Measurements from ENCODE around the gene DUSP8.
A peak's percentile ranks its signal among the peaks of the same experiment; 100 is the strongest.
"Not testable (repeated sequence)": the region's sequence is repeated elsewhere in the genome, so short reads cannot be mapped to it uniquely, and the experiment has no call there.

Gene DUSP8, protein sequence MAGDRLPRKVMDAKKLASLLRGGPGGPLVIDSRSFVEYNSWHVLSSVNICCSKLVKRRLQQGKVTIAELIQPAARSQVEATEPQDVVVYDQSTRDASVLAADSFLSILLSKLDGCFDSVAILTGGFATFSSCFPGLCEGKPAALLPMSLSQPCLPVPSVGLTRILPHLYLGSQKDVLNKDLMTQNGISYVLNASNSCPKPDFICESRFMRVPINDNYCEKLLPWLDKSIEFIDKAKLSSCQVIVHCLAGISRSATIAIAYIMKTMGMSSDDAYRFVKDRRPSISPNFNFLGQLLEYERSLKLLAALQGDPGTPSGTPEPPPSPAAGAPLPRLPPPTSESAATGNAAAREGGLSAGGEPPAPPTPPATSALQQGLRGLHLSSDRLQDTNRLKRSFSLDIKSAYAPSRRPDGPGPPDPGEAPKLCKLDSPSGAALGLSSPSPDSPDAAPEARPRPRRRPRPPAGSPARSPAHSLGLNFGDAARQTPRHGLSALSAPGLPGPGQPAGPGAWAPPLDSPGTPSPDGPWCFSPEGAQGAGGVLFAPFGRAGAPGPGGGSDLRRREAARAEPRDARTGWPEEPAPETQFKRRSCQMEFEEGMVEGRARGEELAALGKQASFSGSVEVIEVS

DNA sequence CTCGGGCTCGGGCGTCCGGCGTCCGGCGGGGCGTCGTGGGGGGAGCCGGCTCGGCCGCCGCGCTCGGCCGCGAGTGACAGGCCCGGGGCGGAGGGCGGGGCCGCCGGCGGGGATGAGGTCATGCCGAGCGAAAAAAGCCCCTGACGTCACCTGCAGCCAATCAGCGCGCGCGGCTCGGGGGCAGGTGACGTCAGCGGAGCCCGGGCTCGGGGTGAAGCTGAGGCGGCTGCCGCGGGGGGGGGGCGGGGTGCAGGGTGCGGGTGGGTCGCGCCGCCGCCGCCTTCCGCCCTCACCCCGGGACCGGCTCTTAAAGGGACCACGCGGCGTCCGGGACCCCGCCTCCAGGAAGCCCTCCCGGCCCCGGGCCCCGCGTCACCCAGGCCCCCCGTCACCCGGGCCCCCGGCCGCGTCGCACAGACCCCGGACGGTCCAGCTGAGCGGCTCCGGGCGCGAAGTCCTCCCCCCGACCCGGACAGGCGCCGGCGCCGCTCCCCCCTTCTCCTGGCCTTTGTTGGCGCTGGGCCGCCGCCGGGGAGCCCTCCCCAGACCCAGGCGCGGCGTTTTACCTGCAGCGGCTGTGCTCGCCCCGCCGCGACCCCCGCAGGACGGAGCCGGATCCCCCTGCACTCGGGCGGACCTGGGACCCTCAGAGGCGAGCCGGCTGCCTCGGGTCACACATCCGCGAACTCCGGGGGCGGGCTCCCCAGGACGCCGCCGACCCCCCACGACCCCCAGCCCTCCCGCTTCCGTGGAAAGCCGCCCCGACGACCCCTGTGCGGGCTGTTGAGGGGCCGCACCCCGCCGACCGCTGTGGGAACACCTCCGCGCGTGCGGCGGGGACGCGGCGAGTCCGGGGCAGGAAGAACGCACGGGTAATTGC lies at the start of gene DUSP8:
DUSP8 (minus strand) TSS at position 75 of the 880 bp plus-strand sequence. CDS start 6,445 bp downstream, outside the sequence.
- H3K4me3 ChIP-seq (ENCODE audit: low read depth, low read length): peak within 1 kb of the TSS; percentile 61
- peaks cover 27% of the 10 kb centered on the region for H3K4me1 ChIP-seq (ENCODE audit: control insufficient read depth, insufficient read depth, low read length)
- H3K9me3 ChIP-seq (ENCODE audit: control insufficient read depth, insufficient read depth, low read depth, low read length): no peaks in the 10 kb centered on the region
- H3K27me3 ChIP-seq (ENCODE audit: control insufficient read depth, insufficient read depth, low read length): peaks cover 71% of the 10 kb centered on the region
- no peak within 1 kb of the TSS; the same call in 1 of the 2 replicates for H3K27ac ChIP-seq (ENCODE audit: low read depth, low read length)
- no peaks in the 10 kb centered on the region for H3K36me3 ChIP-seq (ENCODE audit: control insufficient read depth, insufficient read depth, low read length)
- peak within 1 kb of the TSS; percentile 36 for H3K9ac ChIP-seq (ENCODE audit: low read length)

DNA sequence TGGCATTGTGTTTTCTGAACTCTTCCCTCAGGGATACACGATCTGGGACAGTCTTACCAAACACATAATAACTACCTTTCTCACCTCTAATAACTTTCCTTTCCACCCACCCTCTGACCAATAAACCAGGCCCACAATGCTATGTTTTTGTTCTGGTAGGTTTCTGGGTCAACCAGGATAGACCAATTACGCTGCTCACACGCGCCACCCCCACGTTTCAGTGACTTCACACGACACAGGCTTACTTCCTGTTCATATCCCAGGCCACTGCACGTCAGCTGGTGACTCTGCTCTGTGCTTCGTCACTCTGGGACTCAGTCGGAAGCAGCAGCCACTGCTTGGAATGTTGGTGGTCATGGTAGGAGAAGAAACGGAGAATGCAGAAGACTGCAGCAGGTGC lies 47.4 kb upstream of the DUSP8 start:
- Histone ChIP-seq H3K4me3 (ENCODE audit: low read depth, low read length) (no peak overlapping the region), H3K27ac (ENCODE audit: low read depth, low read length) (no peak overlapping the region), H3K27me3 (ENCODE audit: control insufficient read depth, insufficient read depth, low read length) (peaks cover 11% of the 10 kb centered on the region; the same call in 1 of the 2 replicates), H3K4me1 (ENCODE audit: control insufficient read depth, insufficient read depth, low read length) (no peaks in the 10 kb centered on the region), H3K36me3 (ENCODE audit: control insufficient read depth, insufficient read depth, low read length) (no peaks in the 10 kb centered on the region), H3K9me3 (ENCODE audit: control insufficient read depth, insufficient read depth, low read depth, low read length) (peaks cover 6% of the 10 kb centered on the region; the same call in 1 of the 2 replicates), H3K9ac (ENCODE audit: low read length) (no peak overlapping the region)

DNA sequence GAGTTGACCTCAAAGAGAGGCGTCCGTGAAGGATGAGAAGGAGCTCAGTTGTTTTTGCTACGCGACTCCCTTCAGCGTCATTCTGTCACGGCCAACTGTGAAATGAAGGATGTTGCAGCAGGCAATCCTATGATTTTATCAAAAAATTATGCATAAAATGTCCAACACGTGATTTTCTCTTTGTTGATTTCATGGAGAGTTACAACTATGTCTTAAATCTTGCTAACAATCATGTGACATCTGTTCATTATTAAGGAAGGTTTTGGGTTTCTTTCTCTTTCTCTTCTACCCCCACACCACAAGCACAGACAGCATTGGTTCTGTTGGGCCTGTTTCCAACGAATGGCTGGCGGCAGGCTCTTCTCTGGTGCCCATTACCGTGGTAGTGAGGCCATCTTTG lies 46.2 kb upstream of the DUSP8 start:
- H3K27me3 ChIP-seq (ENCODE audit: control insufficient read depth, insufficient read depth, low read length): peaks cover 11% of the 10 kb centered on the region; the same call in 1 of the 2 replicates
- H3K27ac ChIP-seq (ENCODE audit: low read depth, low read length): no peak overlapping the region
- H3K9me3 ChIP-seq (ENCODE audit: control insufficient read depth, insufficient read depth, low read depth, low read length): peaks cover 6% of the 10 kb centered on the region; the same call in 1 of the 2 replicates
- H3K36me3 ChIP-seq (ENCODE audit: control insufficient read depth, insufficient read depth, low read length): no peaks in the 10 kb centered on the region
- no peaks in the 10 kb centered on the region for H3K4me1 ChIP-seq (ENCODE audit: control insufficient read depth, insufficient read depth, low read length)
- no peak overlapping the region for H3K9ac ChIP-seq (ENCODE audit: low read length)
- H3K4me3 ChIP-seq (ENCODE audit: low read depth, low read length): no peak overlapping the region

DNA sequence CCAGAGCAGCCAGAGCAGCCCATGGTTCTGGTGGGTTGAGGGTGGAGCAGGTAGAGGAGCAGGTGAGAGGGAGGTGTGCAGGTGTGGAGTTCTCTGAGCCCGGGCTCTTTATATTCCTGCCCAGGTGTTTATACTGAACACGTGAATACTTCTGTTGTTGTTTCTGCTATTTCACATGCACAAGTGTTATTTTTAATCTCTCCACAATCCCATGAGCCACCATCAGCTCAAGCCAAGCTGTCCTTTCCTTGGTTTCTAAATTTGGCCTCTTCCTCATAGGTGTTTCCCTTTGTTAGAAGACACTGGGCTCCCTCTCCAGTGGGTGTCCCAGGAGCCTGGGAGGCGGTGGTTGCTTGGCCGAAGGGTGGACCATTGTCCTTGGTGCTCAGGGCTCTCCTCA lies 36.3 kb upstream of the DUSP8 start, which contains the start of gene KRTAP5-3:
KRTAP5-3 (minus strand) TSS at position 101 of the 400 bp plus-strand sequence; CDS start at position 23, 78 bp downstream.
- no peak within 1 kb of the TSS for H3K4me3 ChIP-seq (ENCODE audit: low read depth, low read length)

DNA sequence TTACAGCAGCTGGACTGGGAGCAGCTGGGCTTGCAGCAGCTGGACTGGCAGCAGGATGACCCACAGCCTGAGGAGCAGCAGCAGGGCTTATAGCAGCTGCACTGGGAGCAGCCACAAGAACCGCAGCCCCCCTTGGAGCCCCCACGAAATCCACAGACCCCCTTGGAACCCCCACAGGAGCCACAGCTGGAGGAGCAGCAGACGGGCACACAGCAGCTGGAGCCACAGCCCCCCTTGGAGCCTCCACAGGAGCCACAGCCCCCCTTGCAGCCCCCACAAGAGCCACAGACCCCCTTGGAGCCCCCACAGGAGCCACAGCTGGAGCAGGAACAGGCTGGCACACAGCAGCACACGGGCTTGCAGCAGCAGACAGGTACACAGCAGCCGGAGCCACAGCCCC lies 35.8 kb upstream of the DUSP8 start:
- not testable (repeated sequence) for H3K27ac ChIP-seq (ENCODE audit: low read depth, low read length); H3K36me3 ChIP-seq (ENCODE audit: control insufficient read depth, insufficient read depth, low read length); H3K9ac ChIP-seq (ENCODE audit: low read length); H3K4me1 ChIP-seq (ENCODE audit: control insufficient read depth, insufficient read depth, low read length); H3K9me3 ChIP-seq (ENCODE audit: control insufficient read depth, insufficient read depth, low read depth, low read length); H3K4me3 ChIP-seq (ENCODE audit: low read depth, low read length)
- H3K27me3 ChIP-seq (ENCODE audit: control insufficient read depth, insufficient read depth, low read length): peaks cover 19% of the 10 kb centered on the region

More for the DNA sequence above, 36.3 kb upstream of the DUSP8 start, which contains the start of gene KRTAP5-3:
- Histone ChIP-seq H3K36me3 (ENCODE audit: control insufficient read depth, insufficient read depth, low read length) (no peaks in the 10 kb centered on the region), H3K4me1 (ENCODE audit: control insufficient read depth, insufficient read depth, low read length) (peaks cover 10% of the 10 kb centered on the region; the same call in 1 of the 2 replicates), H3K9ac (ENCODE audit: low read length) (no peak within 1 kb of the TSS), H3K27me3 (ENCODE audit: control insufficient read depth, insufficient read depth, low read length) (peaks cover 19% of the 10 kb centered on the region), H3K27ac (ENCODE audit: low read depth, low read length) (no peak within 1 kb of the TSS), H3K9me3 (ENCODE audit: control insufficient read depth, insufficient read depth, low read depth, low read length) (peaks cover 8% of the 10 kb centered on the region)

DNA sequence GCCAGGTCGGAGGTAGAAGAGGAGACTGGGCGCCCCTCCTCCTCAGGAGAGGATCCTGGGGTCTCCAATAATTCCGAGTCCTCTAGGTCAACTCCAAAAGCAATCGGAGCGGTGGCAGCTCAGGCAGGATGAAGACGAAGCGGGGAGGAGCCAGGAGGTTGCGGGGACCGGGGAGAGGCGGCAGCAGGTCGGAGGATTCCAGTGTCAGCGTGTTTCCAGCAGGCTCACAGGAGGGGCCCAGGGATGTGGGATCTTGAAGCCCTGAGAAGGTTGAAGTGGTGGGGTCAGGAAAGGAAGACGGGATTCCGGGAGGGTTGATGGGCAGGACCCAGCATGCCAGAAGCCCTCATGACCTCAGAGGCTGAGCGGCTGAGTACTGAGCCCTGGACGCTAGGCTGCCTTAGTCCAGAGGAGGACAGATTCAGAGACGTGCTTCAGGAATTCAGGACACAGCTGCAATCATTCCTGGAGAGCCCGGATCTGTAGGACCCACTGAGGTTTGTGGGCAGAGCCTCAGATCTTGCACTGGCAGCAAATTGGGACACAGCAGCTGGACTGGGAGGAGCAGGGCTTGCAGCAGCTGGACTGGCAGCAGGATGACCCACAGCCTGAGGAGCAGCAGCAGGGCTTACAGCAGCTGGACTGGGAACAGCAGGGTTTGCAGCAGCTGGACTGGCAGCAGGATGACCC lies 35.2 kb upstream of the DUSP8 start:
- not testable (repeated sequence) for H3K4me3 ChIP-seq (ENCODE audit: low read depth, low read length); H3K27ac ChIP-seq (ENCODE audit: low read depth, low read length); H3K36me3 ChIP-seq (ENCODE audit: control insufficient read depth, insufficient read depth, low read length); H3K9me3 ChIP-seq (ENCODE audit: control insufficient read depth, insufficient read depth, low read depth, low read length); H3K9ac ChIP-seq (ENCODE audit: low read length); H3K4me1 ChIP-seq (ENCODE audit: control insufficient read depth, insufficient read depth, low read length)
- H3K27me3 ChIP-seq (ENCODE audit: control insufficient read depth, insufficient read depth, low read length): peaks cover 19% of the 10 kb centered on the region

DNA sequence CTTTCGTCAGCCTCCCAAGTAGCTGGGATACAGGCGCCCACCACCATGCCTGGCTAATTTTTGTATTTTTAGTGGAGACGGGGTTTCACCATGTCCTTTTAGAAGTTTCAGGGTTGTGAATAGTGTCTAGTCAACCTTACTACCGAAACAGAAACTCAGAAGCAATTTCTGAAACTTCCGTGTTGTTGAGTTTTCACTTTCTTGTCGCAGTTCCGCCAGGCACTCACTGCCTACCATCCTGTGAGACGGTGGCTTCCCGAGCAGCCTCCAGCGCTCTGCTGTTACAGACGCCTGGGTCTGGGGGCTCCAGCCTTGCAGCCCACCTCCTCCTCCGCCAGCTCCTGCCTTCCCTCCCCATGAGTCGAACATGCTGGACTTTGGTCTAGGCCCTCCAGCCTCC lies 33.9 kb upstream of the DUSP8 start:
- H3K4me1 ChIP-seq (ENCODE audit: control insufficient read depth, insufficient read depth, low read length); H3K4me3 ChIP-seq (ENCODE audit: low read depth, low read length); H3K36me3 ChIP-seq (ENCODE audit: control insufficient read depth, insufficient read depth, low read length); H3K9ac ChIP-seq (ENCODE audit: low read length); H3K27ac ChIP-seq (ENCODE audit: low read depth, low read length): not testable (repeated sequence)
- Histone ChIP-seq H3K9me3 (ENCODE audit: control insufficient read depth, insufficient read depth, low read depth, low read length) (peaks cover 12% of the 10 kb centered on the region), H3K27me3 (ENCODE audit: control insufficient read depth, insufficient read depth, low read length) (peaks cover 19% of the 10 kb centered on the region)

DNA sequence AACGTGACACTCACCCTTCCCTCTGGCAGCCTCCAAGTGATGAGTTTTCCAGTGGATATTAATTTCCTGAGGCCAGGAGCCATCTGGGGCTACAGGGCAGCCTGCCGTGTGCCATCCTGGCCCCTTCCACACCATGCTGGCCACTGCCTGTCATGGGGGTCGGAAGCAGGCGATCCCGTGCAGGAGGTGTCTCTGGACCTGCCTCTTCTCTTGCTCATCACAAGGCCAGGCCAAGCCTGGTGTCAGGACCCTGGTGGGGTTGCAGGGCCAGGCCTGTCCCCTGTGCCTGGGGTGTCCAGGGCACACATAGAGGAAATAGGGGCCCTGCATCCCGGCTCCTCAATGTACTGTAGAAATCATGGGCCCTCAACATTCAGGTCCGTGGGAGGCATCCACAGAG lies 32.6 kb upstream of the DUSP8 start:
- no peak overlapping the region for H3K27ac ChIP-seq (ENCODE audit: low read depth, low read length)
- H3K9me3 ChIP-seq (ENCODE audit: control insufficient read depth, insufficient read depth, low read depth, low read length): peaks cover 6% of the 10 kb centered on the region; the same call in 1 of the 2 replicates
- peaks cover 19% of the 10 kb centered on the region for H3K27me3 ChIP-seq (ENCODE audit: control insufficient read depth, insufficient read depth, low read length)
- H3K4me1 ChIP-seq (ENCODE audit: control insufficient read depth, insufficient read depth, low read length): peaks cover 10% of the 10 kb centered on the region; the same call in 1 of the 2 replicates
- no peak overlapping the region for H3K4me3 ChIP-seq (ENCODE audit: low read depth, low read length)
- no peaks in the 10 kb centered on the region for H3K36me3 ChIP-seq (ENCODE audit: control insufficient read depth, insufficient read depth, low read length)
- no peak overlapping the region for H3K9ac ChIP-seq (ENCODE audit: low read length)

DNA sequence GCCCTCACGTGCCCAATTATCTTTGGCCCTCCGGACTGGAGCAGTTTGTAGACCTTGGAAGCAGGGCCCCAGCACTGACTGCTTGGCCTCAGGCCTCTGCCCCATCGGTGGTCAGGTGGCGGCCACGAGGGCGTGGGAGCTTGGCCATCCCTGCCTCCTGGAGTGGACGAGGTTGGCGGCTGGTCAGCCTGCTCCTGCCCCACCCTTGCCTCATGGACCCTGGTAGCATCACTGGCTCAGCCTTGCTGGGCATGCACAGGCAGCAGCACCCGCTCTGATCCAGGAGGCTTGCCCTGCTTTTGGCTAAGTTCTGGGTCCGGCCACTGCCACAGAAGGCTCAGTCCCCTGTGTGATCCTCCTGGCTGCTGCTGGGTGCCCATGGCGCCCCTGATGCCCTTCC lies 32.1 kb upstream of the DUSP8 start:
- Histone ChIP-seq H3K9ac (ENCODE audit: low read length) (no peak overlapping the region), H3K4me1 (ENCODE audit: control insufficient read depth, insufficient read depth, low read length) (peaks cover 10% of the 10 kb centered on the region; the same call in 1 of the 2 replicates), H3K27ac (ENCODE audit: low read depth, low read length) (no peak overlapping the region), H3K36me3 (ENCODE audit: control insufficient read depth, insufficient read depth, low read length) (no peaks in the 10 kb centered on the region), H3K9me3 (ENCODE audit: control insufficient read depth, insufficient read depth, low read depth, low read length) (peaks cover 5% of the 10 kb centered on the region; the same call in 1 of the 2 replicates), H3K27me3 (ENCODE audit: control insufficient read depth, insufficient read depth, low read length) (peaks cover 19% of the 10 kb centered on the region), H3K4me3 (ENCODE audit: low read depth, low read length) (no peak overlapping the region)

DNA sequence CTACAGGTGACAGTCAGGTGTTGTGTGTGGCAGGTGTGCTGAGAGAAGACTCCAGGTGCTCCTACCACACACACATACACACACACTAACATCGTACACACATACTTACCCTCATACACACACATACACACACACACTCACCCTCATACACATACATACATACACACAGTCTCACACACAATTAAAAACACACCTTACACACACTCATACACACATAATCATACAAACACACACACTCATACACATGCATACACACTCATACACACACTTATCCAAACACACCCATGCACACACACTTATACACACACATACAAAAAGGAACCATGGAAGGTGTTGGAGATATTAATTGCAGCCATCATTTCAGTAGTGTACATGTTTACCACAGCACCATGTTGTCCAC lies 31.6 kb upstream of the DUSP8 start:
- Histone ChIP-seq H3K27ac (ENCODE audit: low read depth, low read length) (no peak overlapping the region), H3K9ac (ENCODE audit: low read length) (no peak overlapping the region), H3K36me3 (ENCODE audit: control insufficient read depth, insufficient read depth, low read length) (no peaks in the 10 kb centered on the region), H3K4me1 (ENCODE audit: control insufficient read depth, insufficient read depth, low read length) (peaks cover 10% of the 10 kb centered on the region; the same call in 1 of the 2 replicates), H3K4me3 (ENCODE audit: low read depth, low read length) (no peak overlapping the region), H3K9me3 (ENCODE audit: control insufficient read depth, insufficient read depth, low read depth, low read length) (peaks cover 5% of the 10 kb centered on the region; the same call in 1 of the 2 replicates), H3K27me3 (ENCODE audit: control insufficient read depth, insufficient read depth, low read length) (peaks cover 19% of the 10 kb centered on the region)

Measured in HUES6 (cell line).